DMS 273 (cell line): ENCODE data around the gene KIAA1549.
A peak's percentile ranks its signal among the peaks of the same experiment; 100 is the strongest.
"Not testable (repeated sequence)": the region's sequence is repeated elsewhere in the genome, so short reads cannot be mapped to it uniquely, and the experiment has no call there.

Source experiments
- DNase-seq: peaks from one replicate; lab custom pipeline; 2025; ENCODE audit not compliant: unreplicated experiment; lab: John Stamatoyannopoulos, UW

Gene KIAA1549

GRCh38 chr7:138981332-138982203 is at the start of gene KIAA1549:
Gene KIAA1549 (minus strand): TSS chr7:138981389. CDS start chr7:138981269, 120 bp downstream.
- peak; percentile 93 for DNase-seq

- DNase-seq = no peak
These were observed 48.2 kb upstream of the KIAA1549 start for GRCh38 chr7:139029353-139029752.

GRCh38 chr7:139026551-139026950 is 45.4 kb upstream of the KIAA1549 start:
- DNase-seq = no peak

GRCh38 chr7:139025861-139026260 is 44.7 kb upstream of the KIAA1549 start:
- DNase-seq = not testable (repeated sequence)

GRCh38 chr7:139023076-139023475 is 41.9 kb upstream of the KIAA1549 start:
- no peak for DNase-seq

- DNase-seq = no peak
These were observed 41.1 kb upstream of the KIAA1549 start for GRCh38 chr7:139022286-139022685.

GRCh38 chr7:139018910-139019309 is 37.7 kb upstream of the KIAA1549 start:
- peak; percentile 21 for DNase-seq

- DNase-seq = peak; percentile 91
These were observed 35.8 kb upstream of the KIAA1549 start for GRCh38 chr7:139016931-139017511.

GRCh38 chr7:139011373-139011772 is 30.2 kb upstream of the KIAA1549 start:
- DNase-seq = no peak

- DNase-seq = no peak
These were observed 23.3 kb upstream of the KIAA1549 start for GRCh38 chr7:139004321-139005090.

GRCh38 chr7:138999414-138999813 is 18.2 kb upstream of the KIAA1549 start:
- no peak for DNase-seq

GRCh38 chr7:138992052-138992531 is 10.9 kb upstream of the KIAA1549 start:
- DNase-seq = peak; percentile 21

GRCh38 chr7:138987686-138988085 is 6.5 kb upstream of the KIAA1549 start:
- no peak for DNase-seq

GRCh38 chr7:138982204-138982623 is 1.0 kb upstream of the KIAA1549 start:
- no peak for DNase-seq

- peak; percentile 77 for DNase-seq
These were observed 462 bp downstream of the KIAA1549 start for GRCh38 chr7:138980563-138981291.

- no peak for DNase-seq
These were observed 1.1 kb downstream of the KIAA1549 start for GRCh38 chr7:138979988-138980562.

- DNase-seq = peak; percentile 69
These were observed 1.8 kb downstream of the KIAA1549 start for GRCh38 chr7:138979226-138979979.

GRCh38 chr7:138978541-138979184 is 2.5 kb downstream of the KIAA1549 start:
- peak; percentile 55 for DNase-seq

- peak; percentile 45 for DNase-seq
These were observed 5.0 kb downstream of the KIAA1549 start for GRCh38 chr7:138976161-138976560.
